SW480 (cell line): ENCODE measurements around the gene ACSL5.

Source experiments
- DNase-seq: peaks from one replicate; pipeline ENCODE4 v3.0.0-alpha.2; 2016; ENCODE audit warnings: low spot score

Gene ACSL5, protein sequence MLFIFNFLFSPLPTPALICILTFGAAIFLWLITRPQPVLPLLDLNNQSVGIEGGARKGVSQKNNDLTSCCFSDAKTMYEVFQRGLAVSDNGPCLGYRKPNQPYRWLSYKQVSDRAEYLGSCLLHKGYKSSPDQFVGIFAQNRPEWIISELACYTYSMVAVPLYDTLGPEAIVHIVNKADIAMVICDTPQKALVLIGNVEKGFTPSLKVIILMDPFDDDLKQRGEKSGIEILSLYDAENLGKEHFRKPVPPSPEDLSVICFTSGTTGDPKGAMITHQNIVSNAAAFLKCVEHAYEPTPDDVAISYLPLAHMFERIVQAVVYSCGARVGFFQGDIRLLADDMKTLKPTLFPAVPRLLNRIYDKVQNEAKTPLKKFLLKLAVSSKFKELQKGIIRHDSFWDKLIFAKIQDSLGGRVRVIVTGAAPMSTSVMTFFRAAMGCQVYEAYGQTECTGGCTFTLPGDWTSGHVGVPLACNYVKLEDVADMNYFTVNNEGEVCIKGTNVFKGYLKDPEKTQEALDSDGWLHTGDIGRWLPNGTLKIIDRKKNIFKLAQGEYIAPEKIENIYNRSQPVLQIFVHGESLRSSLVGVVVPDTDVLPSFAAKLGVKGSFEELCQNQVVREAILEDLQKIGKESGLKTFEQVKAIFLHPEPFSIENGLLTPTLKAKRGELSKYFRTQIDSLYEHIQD

DNA sequence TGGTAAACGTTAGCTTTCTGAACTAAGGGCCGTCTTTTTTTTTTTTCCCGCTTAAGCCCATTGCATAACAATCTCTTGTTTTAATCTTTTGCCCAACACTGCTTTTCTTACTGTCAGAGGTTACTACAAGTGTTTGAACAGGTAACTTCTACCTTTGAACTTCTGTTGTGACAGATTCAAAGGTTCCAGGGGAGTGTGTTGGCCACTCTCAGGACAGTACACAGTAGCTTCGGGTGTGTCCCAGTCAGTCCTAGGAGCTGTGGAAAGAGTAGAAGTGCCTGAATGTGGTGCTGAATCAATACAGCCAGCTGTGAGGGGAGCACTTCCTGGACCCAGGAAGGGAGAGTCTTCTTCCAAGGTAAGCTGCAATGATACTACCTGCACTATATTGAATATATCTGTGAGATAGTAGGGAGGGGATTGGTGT lies at the start of gene ACSL5:
ACSL5 (plus strand) TSS at position 205 of the 427 bp plus-strand sequence. CDS start 20,831 bp downstream, outside the sequence.
- no peak for DNase-seq

DNA sequence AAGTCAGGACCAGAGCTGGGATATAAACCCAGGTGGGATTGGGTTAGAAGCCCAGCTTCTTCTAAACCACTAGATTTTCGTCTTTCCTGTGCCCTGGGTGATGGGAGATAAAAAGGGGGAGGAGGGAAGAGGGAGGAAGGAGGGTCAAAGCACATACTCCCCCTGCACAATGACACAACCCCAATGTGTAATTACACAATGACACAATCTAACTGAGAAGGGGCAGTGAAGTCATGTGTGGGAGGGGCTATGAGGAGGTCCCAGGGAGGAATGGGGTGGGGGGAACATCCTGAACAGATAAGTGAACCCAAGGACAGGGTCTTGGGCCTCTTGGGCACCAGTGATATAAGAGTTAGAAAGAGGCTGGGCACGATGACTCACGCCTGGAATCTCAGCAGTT lies 46.2 kb upstream of the ACSL5 start:
- no peak for DNase-seq

DNA sequence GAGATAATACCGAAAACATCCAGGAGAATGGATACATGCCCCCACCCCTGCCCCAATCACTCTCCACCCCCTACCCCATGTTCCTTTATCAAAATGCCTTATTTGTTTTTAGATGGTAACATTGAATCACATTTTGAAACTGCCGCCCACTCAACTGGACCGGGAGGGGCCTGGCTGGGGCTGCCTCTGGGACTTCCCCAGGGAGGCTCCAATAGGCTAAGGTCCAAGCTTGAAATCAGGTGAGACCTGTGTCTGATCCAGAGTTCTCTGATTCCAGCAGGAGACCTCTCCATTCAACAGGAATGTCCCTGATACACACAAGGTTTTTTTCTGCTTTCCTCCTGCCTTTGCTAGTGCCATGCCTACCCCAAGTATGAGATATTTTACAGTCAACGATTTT lies 43.8 kb upstream of the ACSL5 start:
- DNase-seq, result no peak

DNA sequence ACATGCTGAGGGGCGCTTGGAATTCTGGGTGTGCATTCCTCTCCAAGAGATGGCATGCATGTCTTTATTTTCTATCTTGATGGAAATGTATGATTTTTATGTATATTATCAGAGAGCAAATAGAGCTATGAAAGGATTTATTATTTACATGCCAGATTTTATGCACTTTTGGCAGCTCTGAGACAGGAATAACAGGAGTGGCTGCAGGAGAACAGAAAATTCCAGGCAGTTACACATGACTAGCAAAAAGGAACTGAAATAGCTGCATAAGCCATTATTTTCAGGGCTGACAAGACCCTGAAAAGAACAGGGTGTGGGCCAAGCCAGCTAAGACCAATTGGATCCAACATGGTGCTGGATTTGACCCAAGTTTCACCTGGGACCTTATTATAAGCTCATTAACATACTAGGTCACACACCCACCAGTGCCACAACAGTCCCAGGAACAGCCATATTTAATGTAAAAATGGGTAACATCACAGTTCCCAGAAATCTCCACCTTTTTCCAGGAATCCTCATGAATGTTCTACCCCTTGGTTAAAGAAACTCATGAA lies 43.2 kb upstream of the ACSL5 start:
- DNase-seq, result no peak

DNA sequence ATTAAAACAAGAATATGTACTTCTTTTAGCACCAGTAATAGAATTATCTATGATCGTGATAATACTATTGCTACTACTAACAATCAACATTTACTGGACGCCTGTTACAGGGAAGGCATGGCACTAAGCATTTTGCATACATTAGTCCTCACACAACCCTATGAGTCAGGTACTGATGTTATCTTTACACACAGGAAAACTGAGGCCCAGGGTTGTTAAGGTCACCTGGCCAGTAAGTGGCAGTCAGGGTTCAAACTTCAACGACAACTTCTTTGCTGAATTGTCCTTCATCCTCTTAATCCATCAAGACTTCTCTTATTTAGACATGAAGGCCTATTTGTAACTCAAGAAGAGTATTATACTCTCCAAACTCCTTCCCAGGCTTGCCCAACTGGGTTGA lies 41.9 kb upstream of the ACSL5 start:
- DNase-seq, result no peak

DNA sequence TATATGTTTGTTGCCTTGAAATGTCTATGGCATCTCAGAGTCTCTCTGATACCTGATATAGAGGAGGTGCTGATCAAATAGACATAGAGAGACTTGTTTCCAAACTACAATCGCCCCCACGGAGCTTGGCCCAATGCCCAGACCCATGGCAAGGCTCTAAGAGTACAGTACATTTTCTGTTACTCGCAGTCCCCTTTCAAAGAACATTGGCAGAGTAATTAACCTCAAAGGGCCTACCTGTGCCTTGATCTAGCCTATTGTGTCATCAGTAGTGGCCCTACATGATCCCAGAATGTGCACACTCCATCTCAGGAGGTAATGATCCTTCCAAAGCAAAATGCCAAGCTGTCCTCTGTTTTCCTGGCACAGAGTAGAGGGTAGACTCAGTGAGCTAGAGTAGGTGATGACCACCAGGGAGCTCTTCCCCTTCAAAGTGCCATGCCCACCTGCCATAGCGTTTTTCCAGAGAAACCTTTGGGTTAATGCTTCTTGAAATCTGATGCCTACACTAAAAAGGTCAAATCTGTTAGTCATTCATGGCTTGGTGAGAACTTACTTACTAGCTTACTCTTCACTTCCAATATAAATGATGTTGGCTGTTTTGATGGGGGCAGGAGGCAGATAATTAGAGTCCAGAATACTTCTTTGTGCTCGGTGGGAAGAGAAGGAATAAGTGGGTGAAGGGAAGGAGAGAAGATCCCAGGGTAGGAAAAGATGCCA lies 41.2 kb upstream of the ACSL5 start:
- no peak for DNase-seq

DNA sequence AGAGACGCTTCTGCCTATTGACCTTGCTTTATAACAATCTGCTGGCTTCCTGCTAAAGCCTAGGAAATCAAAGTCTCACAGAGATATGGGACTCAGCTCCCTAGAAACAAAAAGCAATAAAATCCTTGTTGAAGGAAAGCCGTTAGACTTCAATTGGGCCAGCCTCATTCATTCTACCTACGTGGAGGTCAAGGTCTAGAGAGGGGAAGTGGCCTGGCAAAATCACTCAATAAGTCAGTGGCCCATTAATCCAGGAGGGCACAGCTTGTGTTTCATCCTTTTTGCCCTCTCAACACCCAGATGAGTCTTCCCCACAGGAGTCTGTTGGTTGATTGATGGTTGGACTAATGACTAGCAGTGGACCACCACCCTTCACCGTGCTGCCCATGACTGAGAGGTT lies 40.5 kb upstream of the ACSL5 start:
- no peak for DNase-seq

DNA sequence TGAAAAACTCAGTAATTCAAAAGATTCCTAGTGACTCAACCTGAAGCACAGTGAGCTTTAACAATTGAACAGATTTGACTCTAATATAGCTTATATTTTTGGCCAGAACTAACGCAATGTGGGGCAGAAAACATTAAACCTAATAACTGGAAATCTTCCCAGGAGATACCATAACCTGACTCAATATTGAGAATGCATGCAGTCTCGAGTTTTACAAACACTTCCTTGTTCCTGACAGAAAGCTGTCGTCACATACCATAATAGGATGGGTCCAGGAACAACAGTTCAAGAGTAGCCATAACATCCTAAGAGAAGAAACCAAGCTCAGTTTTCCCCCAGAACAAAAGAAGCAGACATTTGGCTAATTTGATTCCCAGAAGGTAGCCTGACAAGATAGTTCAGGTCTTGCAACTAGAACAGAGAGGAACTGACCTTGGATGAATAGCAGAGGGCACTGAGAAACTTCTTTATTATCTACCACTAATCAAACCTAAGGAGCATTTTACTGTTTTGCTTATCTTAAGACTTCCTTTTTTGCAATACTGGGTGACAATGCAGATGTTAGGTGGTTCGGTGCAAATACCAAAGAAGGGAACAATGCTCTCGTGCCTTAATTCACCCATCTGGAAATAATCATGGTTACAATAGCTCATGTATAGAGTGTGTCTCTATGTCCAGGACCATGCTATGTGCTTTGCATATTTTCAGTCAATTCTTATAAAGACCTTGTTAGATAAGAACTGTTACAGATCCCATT lies 38.6 kb upstream of the ACSL5 start:
- no peak for DNase-seq

DNA sequence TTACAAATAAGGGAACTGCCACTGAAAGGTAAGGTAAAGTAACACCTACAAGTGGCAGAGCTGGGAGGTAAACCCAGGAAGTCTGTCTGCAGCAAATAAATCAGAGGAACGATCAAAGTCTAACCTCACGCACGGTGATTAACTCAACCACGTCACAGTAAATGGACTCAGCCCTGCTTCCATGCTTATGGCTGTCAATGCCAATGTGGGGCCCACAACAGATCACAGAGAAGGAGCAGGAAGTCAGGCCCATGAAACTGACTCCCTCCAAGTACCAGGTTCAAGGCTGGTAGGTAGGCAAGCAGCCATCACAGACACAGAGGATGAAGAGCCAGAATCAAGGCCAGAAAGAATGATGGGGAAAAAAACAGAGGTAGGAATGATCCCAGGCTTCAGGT lies 38.0 kb upstream of the ACSL5 start:
- DNase-seq, result peak; percentile 39

DNA sequence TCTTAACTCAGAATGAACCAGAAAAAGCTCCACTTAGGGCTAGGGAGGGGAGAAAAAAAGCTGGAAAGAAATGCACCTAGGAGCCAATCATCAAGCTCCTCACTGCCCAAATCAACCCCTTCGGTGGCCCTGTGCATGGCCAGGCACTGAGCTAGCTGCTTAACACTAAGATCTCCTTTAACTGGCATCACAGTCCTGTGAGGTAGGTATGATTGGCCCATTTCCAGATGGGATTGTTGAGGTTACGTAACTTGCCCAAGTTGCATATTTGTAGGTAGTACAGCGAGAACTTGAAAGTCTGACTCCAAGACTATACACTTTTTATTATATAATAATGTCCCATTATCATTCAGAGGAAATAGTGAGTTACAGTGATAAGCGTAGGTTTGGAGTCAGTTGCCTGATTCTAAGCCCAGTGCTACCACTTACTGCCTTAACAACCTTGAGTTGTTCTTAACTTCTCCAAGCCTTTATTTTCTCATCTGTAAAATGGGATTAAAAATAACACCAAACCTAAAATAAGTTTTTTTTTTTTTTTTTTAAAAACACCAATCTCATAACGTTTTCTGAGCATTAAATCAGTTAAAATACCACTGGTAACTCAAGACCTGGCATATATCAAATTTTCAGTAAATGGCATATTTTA lies 37.2 kb upstream of the ACSL5 start:
- DNase-seq, result no peak

DNA sequence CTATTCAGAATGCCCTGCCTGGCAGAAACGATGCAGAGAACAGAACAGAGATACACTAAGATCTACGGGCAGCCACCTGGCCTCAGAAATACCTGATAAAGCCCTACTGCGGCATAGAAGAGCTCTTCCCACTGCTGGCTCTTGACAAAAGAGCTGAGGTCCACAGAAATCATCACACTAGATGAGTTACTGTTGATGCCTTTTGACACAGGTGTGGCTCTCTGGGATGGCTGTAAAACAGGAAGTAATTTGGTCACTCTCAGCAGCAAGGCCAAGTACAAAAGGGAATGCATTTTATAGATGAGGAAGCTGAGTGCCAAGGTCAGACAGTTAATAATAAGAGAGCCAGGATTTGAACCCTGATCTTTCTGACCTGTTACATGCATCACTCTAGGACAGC lies 35.0 kb upstream of the ACSL5 start:
- no peak for DNase-seq

DNA sequence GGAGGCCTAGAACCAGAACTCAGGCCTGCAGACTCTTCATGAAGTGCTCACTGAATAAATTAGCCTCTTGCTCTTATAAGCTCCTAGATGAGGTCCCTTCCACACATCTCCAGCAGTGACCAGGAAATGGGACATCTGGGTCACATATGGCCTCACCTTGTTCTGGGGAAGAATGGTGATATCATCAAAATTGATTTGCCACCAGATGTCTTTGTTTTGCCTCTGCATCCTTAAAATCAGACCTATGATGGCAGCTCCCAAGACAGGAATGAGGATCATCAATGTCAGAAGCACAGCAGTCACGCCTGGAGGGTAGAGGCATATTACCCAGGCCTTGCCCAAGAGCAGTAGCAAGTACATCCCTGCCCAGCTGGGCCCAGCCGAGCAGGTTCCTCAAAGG lies 33.3 kb upstream of the ACSL5 start:
- DNase-seq, result no peak

DNA sequence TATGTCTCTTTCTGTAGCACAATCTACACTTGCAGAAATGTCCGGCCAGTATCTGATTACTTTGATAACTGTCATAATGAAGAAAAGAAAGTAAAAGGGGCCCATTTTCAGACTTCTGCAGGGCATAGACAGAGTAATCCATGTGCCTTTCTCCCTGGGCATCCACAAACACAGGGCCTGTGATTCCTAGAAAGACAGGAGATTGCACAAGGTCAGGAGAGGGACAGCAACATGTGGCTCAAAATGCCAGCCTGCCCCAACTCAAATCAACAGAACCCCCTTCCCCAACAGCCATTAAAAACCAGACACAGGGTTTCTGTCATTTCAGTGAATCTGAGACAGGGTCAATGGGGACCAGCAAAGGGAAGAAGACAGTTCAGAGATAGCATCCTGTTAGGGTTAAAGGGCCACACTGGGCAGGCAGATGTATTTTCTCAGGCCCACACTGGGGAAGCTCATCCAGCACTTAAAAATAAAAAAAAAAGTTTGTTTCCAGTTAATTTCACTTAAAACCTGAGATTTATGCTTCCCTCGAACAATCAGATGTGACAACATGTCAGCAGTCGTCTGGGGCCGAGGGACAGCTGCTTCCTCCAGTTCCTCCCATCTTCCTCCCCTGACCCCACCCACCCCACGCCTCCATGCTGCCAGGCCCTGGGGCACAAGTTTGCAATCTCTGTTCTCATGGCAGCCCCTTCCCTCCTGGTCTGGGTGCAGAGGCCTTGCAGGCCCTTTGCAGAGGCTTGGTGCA lies 30.7 kb upstream of the ACSL5 start:
- no peak for DNase-seq

DNA sequence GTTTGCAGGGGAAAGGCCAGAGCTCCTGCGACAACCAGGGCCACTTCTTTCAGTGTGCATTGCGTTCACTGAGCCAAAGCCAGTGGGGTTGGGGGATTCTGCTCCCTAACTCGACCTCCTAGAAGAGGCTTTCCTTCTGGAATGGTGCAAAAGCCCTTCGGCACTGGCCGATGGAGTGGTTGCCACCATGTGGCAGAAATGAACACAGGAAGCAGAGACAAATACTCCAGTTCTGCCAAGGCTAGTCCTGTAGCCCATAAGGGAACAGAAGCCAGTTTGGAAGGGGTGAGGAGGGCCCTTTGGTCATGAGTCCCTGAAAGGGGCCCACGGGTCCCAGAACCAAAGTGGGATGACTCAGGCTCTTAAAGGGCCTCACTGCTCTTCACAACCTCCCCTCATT lies 29.7 kb upstream of the ACSL5 start:
- no peak for DNase-seq

DNA sequence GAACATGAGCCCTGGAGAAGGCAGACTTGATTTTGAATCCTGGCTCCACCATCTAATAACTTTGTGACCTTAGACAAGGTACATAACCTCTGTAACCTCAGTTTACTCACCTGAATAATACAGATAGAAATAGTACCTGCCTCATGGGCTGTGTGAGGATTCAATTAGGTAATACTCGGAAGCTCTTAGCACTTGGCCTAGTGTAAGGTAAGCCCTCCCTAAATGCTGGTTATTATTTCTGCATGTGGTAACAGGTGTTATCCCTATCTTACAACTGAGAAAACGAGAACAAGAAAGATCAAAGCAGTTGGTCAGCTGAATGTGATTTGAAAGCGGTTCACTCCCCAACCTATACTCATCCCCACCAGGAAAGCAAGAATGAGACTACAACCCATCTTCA lies 28.7 kb upstream of the ACSL5 start:
- DNase-seq, result no peak

DNA sequence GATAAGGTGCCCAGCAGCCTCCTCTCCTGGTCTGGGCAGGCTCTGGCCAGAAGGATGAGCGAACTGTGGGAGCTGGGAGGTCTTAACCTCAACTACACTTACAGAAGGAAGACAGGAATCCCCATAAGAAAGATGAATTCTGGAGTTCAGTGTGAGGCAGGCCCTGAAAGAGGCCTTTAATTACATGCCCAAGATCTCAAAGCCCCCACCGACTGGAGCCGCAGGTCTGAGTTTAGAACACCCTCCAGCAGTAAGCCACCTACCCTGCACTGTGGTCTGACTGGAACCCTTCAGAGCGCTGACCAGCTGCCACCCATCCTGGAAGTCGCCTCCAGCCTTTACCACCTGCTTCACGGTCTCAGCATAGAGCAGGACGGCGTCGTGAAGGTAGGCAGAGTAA lies 28.2 kb upstream of the ACSL5 start:
- DNase-seq, result no peak

DNA sequence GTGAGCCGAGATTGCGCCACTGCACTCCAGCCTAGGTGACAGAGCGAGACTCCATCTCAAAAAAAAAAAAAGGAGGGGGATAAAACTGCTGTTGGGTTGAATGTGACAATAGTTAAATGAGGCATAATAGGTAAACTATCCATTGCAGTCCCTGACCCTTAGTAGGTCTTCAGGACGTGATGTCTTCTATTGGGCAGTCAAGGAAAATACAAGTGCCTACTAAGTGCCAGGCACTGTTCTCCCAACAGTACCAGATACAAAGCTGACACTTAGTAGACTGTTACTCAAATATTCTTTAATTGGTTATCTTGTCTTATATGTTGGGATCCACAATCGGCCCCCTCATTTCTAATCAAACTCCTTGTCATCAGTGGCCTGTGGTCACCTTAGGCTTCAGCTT lies 27.1 kb upstream of the ACSL5 start:
- DNase-seq, result no peak

DNA sequence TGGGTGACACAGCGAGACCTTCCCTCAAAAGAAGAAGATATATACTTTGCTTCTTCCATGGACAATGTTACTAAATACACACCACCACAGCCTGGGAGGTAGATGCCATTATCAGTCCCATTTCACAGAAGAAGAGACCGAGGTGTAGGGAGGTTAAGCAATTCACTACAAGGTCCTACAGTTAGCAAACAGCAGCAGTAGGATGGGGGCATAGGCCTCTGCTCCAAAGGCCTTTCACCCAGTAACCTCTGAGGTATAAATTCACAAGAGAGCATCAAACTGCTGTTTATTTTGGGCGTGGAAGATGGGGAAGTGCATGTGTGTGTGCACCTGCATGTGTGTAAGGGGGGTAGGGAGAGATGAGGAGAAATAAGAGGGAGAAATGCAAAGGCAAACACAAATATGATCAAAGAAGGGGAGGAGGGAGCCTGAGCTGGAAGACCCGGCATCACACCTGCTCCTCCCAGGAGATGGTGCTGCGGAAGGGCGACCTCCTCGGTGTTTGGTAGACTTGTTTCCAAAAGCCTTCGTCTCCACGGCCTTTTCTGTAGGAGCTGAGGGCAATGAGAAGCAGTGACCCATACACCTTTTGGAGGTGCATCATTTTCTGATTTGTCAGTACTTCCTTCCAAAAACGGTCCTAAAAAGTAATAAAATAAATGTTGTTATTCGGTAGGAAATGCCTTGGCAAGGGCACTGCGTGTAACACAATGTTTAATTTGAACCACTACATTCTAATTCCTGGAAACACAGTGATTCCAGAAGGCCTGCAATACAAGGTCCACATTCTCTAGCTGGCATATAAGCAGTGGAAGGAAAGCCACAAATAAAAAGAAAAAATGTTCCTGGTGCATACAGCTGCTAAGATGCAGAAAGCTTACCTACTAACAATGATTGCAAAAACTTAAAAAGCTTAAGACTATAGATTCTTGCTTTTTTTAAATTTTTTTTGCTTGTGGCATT lies 25.9 kb upstream of the ACSL5 start:
- no peak for DNase-seq

DNA sequence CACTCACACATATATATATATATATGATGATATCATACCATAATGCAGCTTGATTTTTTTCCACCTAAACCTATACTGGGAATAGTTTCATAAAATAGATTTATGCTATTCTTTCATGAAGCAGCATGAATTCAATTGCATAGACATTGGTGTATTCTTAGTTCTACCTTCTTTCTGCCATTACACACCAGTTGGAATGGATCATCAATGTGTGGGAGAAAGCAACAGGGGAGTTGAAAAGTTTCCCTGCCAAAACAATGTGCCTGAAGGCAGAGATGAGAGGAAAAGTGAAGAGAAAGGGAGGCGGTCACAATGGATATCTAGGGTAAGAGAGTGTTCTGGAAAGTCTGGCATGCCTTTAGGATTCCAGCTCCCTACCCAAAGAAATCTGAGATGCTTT lies 25.2 kb upstream of the ACSL5 start:
- no peak for DNase-seq
